Measurements from ENCODE around the gene SCYGR2. TPM values are rescaled to one million over a fixed set of nuclear protein-coding genes. Genes with fewer than 3 reads are reported as not detected.

SCYGR2 gene
- total and polyA plus RNA-seq, 4 donors = not detected

DNA sequence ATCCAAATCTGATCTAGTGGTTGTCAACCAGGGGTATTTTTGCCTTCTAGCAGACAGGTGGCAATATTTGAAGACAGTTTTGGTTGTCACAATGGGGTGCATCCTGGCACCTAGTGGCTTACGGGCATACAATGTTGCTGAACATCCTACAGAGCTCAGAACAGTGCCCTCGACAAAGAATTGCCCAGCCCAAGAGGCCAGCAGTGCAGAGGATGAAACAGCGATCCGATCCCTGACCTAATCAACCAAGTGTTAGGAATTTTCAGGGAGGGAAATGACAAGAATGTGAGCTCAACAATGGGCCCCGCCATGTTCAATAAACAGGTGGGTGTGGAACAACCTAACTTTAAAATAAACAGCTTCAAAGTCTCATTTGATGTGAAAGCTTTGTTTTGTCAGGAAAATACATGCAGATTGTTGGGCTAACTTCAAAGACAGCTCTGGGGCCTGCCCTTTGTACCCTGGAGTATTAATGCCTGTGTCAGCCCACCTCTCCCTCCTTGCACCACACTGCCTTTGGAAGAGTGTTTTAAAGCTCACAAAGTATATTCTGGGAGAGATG lies 45.4 kb downstream of the SCYGR2 start:
- H3K9ac ChIP-seq (ENCODE audit: low read depth in 1 of 2, low read length in 2 of 2) = no peak overlapping the region
- no peaks in the 10 kb centered on the region for H3K27me3 ChIP-seq (ENCODE audit: control insufficient read depth in 4 of 4, insufficient read depth in 4 of 4, low read length in 3 of 4)
- no peak overlapping the region for H3K4me3 ChIP-seq (ENCODE audit: low read depth in 1 of 3, low read length in 3 of 3)
- TF ChIP-seq HNF4G (IDR thresholded peaks at IDR 0.05) = no peak
- TF ChIP-seq JUND (IDR thresholded peaks at IDR 0.05) = no peak
- TF ChIP-seq, protein P1, sequence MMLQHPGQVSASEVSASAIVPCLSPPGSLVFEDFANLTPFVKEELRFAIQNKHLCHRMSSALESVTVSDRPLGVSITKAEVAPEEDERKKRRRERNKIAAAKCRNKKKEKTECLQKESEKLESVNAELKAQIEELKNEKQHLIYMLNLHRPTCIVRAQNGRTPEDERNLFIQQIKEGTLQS (IDR thresholded peaks at IDR 0.05) = no peak
- no peak for TF ChIP-seq FOXA1 (IDR thresholded peaks at IDR 0.05)
- TF ChIP-seq RAD21 (IDR thresholded peaks at IDR 0.05) = no peak
- no peak for TF ChIP-seq NR2F2 (IDR thresholded peaks at IDR 0.05)
- TF ChIP-seq, protein P2, sequence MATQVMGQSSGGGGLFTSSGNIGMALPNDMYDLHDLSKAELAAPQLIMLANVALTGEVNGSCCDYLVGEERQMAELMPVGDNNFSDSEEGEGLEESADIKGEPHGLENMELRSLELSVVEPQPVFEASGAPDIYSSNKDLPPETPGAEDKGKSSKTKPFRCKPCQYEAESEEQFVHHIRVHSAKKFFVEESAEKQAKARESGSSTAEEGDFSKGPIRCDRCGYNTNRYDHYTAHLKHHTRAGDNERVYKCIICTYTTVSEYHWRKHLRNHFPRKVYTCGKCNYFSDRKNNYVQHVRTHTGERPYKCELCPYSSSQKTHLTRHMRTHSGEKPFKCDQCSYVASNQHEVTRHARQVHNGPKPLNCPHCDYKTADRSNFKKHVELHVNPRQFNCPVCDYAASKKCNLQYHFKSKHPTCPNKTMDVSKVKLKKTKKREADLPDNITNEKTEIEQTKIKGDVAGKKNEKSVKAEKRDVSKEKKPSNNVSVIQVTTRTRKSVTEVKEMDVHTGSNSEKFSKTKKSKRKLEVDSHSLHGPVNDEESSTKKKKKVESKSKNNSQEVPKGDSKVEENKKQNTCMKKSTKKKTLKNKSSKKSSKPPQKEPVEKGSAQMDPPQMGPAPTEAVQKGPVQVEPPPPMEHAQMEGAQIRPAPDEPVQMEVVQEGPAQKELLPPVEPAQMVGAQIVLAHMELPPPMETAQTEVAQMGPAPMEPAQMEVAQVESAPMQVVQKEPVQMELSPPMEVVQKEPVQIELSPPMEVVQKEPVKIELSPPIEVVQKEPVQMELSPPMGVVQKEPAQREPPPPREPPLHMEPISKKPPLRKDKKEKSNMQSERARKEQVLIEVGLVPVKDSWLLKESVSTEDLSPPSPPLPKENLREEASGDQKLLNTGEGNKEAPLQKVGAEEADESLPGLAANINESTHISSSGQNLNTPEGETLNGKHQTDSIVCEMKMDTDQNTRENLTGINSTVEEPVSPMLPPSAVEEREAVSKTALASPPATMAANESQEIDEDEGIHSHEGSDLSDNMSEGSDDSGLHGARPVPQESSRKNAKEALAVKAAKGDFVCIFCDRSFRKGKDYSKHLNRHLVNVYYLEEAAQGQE (IDR thresholded peaks at IDR 0.05) = no peak
- no peak for TF ChIP-seq SP1 (IDR thresholded peaks at IDR 0.05)
- no peak for TF ChIP-seq GABPA (IDR thresholded peaks at IDR 0.05 in 1 of 2, conservative IDR thresholded peaks at IDR 0.05 in 1 of 2)
- no peak for TF ChIP-seq YY1 (IDR thresholded peaks at IDR 0.05)
- no peak for TF ChIP-seq RXRA (IDR thresholded peaks at IDR 0.05)
- no peak for TF ChIP-seq FOXA2 (IDR thresholded peaks at IDR 0.05)
- TF ChIP-seq, protein P3, sequence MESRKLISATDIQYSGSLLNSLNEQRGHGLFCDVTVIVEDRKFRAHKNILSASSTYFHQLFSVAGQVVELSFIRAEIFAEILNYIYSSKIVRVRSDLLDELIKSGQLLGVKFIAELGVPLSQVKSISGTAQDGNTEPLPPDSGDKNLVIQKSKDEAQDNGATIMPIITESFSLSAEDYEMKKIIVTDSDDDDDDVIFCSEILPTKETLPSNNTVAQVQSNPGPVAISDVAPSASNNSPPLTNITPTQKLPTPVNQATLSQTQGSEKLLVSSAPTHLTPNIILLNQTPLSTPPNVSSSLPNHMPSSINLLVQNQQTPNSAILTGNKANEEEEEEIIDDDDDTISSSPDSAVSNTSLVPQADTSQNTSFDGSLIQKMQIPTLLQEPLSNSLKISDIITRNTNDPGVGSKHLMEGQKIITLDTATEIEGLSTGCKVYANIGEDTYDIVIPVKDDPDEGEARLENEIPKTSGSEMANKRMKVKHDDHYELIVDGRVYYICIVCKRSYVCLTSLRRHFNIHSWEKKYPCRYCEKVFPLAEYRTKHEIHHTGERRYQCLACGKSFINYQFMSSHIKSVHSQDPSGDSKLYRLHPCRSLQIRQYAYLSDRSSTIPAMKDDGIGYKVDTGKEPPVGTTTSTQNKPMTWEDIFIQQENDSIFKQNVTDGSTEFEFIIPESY (IDR thresholded peaks at IDR 0.05) = no peak
- no peak overlapping the region for H3K27ac ChIP-seq (ENCODE audit: low read depth in 1 of 2, low read length in 2 of 2)
- no peaks in the 10 kb centered on the region for H3K4me1 ChIP-seq (ENCODE audit: control insufficient read depth in 4 of 4, insufficient read depth in 4 of 4, low read length in 3 of 4)
- DNase-seq (ENCODE audit: low spot score) = no peak
- no peaks in the 10 kb centered on the region for H3K9me3 ChIP-seq (ENCODE audit: control insufficient read depth in 4 of 4, low read length in 3 of 4)
- 81% methylated on average over 5 of the region's 5 CpGs for WGBS
- no peaks in the 10 kb centered on the region for H3K36me3 ChIP-seq (ENCODE audit: control insufficient read depth in 4 of 4, insufficient read depth in 3 of 4, low read depth in 1 of 4, low read length in 3 of 4)

Other genes starting within 250 kb of the SCYGR2 start
- gene TM4SF20, start 219.6 kb upstream of the SCYGR2 start, total RNA-seq = not detected
- gene TM4SF20, start 219.6 kb upstream of the SCYGR2 start, polyA plus RNA-seq = not detected
- gene SCYGR1, start 210.9 kb upstream of the SCYGR2 start, total RNA-seq = not detected
- gene SCYGR1, start 210.9 kb upstream of the SCYGR2 start, polyA plus RNA-seq = not detected
- 10 to 100 TPM; 23.0 to 49.7 TPM for gene AGFG1, start 126.7 kb upstream of the SCYGR2 start, total RNA-seq
- gene AGFG1, start 126.7 kb upstream of the SCYGR2 start, polyA plus RNA-seq = 10 to 100 TPM in 1 of 2 donors, 1 to 10 TPM in 1; 8.5 to 24.3 TPM
- not detected for gene SCYGR3, start 15.9 kb downstream of the SCYGR2 start, total RNA-seq
- not detected for gene SCYGR3, start 15.9 kb downstream of the SCYGR2 start, polyA plus RNA-seq
- not detected for gene SCYGR4, start 18.6 kb downstream of the SCYGR2 start, total RNA-seq
- gene SCYGR4, start 18.6 kb downstream of the SCYGR2 start, polyA plus RNA-seq = not detected
- not detected for gene SCYGR5, start 67.9 kb downstream of the SCYGR2 start, total RNA-seq
- gene SCYGR5, start 67.9 kb downstream of the SCYGR2 start, polyA plus RNA-seq = not detected
- gene SLC19A3, start 119.1 kb downstream of the SCYGR2 start, total RNA-seq = 10 to 100 TPM; 12.4 to 12.9 TPM
- gene SLC19A3, start 119.1 kb downstream of the SCYGR2 start, polyA plus RNA-seq = 1 to 10 TPM; 4.2 to 4.5 TPM
- gene SCYGR6, start 125.9 kb downstream of the SCYGR2 start, total RNA-seq = not detected
- not detected for gene SCYGR6, start 125.9 kb downstream of the SCYGR2 start, polyA plus RNA-seq
- gene SCYGR7, start 129.4 kb downstream of the SCYGR2 start, total RNA-seq = not detected
- gene SCYGR7, start 129.4 kb downstream of the SCYGR2 start, polyA plus RNA-seq = not detected
- not detected for gene SCYGR8, start 147.0 kb downstream of the SCYGR2 start, total RNA-seq
- gene SCYGR8, start 147.0 kb downstream of the SCYGR2 start, polyA plus RNA-seq = not detected
- gene CCL20, start 214.9 kb downstream of the SCYGR2 start, total RNA-seq = 1 to 10 TPM; 1.0 to 5.9 TPM
- gene CCL20, start 214.9 kb downstream of the SCYGR2 start, polyA plus RNA-seq = 1 to 10 TPM in 1 of 2 donors, under 1 TPM in 1; 0.36 to 1.6 TPM

Data from liver (tissue), 9 donors.